ENCODE measurements around the gene NDRG3.

GRCh38 chr20:36656733-36657132, 89.2 kb downstream of the NDRG3 start:
- TF ChIP-seq CTCF (IDR thresholded peaks at IDR 0.05; ENCODE audit: extremely low read depth in 1 of 2, insufficient read depth in 1 of 2, low read depth in 1 of 2, low read length in 2 of 2), result no peak
- no peak for TF ChIP-seq MAX (IDR thresholded peaks at IDR 0.05; ENCODE audit: insufficient read depth, insufficient read length)
- no peak for TF ChIP-seq POLR2AphosphoS5 (IDR thresholded peaks at IDR 0.05; ENCODE audit: insufficient read depth, low read depth, low read length)
- no peak for TF ChIP-seq POLR2A (IDR thresholded peaks at IDR 0.05; ENCODE audit: low read depth, low read length)
- TF ChIP-seq MYC (IDR thresholded peaks at IDR 0.05; ENCODE audit: low read depth, low read length), result no peak
